PFSK-1 (cell line): Measurements from ENCODE around the gene ASB16.

Source experiments
- FOXP2 ChIP-seq: optimal IDR thresholded peaks from 2 replicates; pipeline ENCODE3; 2011; ENCODE audit warnings: borderline replicate concordance, control low read depth, inconsistent platforms; ENCODE audit not compliant: insufficient read depth; ENCODE audit errors: extremely low read length, extremely low read depth
- POLR2AphosphoS5 ChIP-seq: IDR thresholded peaks from 2 replicates; pipeline ENCODE4 v1.6.1; 2012; ENCODE audit warnings: low read depth, mild to moderate bottlenecking, control low read depth, low read length, moderate library complexity
- SIN3A ChIP-seq: IDR thresholded peaks from 2 replicates; pipeline ENCODE4 v1.6.1; 2012; ENCODE audit warnings: mild to moderate bottlenecking, low read length, moderate library complexity, borderline replicate concordance; ENCODE audit not compliant: insufficient read depth
- TAF1 ChIP-seq: IDR thresholded peaks from 2 replicates; pipeline ENCODE4 v1.6.1; 2012; ENCODE audit warnings: low read length, control low read depth, borderline replicate concordance; ENCODE audit not compliant: insufficient read depth
- TF ChIP-seq, protein P1 (sequence below), 2 experiments: IDR thresholded peaks; 2 replicates each; pipeline versions ENCODE4 v1.6.1 to v1.8.0; 2011 to 2012; ENCODE audit warnings: low read depth in 2 of 2, low read length in 2 of 2, control low read depth in 1 of 2, inconsistent platforms in 1 of 2, mild to moderate bottlenecking in 1 of 2, moderate library complexity in 1 of 2; ENCODE audit not compliant: insufficient read depth in 1 of 2

Gene ASB16

DNA sequence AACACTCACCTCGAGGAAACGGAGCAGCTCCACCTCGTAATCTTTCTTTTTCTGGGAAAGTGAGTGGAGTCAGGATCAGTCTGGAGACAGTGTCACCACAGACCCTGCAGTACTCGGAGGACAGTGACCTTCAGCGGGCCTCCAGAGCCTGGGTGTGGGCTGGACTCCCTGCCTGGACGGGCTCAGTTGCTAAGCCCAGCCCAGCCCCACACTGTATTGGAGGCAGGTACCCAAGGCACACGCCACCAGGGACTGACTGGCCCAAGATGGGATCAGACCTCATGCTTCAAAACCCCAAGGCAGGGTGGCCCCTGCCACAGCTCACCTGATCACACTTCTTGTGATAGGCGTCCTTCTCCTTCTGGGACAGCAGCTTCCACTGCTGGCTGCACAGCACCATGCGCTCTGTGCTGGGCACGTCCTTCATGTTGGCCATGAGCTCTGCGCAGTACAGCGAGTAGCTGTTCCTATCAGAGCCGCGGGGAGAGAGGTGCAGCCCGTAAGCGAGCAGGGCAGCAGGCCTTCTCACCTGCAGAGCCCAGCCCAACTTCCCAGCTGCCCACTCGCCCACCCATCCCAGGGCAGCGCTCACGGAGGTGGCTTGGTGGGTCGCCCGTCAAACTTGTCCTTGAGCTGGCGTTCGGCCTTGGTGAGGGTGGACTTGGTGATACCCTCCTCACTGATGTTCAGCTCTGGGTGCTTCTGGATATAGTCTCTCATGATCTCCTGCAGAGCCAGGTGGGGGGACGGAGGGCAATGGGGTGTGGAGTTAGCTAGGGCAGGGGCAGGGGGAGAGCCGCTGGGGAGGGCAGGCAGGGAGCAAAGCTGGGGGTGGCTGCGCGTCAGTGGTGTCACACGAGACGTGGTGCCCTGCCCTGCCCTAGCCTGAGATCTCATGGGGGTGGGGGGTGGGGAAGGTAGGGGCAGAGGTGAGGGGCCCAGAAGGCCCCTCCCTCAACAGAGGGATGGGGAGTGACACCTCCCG, 41.1 kb downstream of the ASB16 start:
- TF ChIP-seq POLR2AphosphoS5: no peak
- no peak for TF ChIP-seq TAF1
- TF ChIP-seq SIN3A: no peak
- TF ChIP-seq FOXP2: no peak
- TF ChIP-seq, protein P1, sequence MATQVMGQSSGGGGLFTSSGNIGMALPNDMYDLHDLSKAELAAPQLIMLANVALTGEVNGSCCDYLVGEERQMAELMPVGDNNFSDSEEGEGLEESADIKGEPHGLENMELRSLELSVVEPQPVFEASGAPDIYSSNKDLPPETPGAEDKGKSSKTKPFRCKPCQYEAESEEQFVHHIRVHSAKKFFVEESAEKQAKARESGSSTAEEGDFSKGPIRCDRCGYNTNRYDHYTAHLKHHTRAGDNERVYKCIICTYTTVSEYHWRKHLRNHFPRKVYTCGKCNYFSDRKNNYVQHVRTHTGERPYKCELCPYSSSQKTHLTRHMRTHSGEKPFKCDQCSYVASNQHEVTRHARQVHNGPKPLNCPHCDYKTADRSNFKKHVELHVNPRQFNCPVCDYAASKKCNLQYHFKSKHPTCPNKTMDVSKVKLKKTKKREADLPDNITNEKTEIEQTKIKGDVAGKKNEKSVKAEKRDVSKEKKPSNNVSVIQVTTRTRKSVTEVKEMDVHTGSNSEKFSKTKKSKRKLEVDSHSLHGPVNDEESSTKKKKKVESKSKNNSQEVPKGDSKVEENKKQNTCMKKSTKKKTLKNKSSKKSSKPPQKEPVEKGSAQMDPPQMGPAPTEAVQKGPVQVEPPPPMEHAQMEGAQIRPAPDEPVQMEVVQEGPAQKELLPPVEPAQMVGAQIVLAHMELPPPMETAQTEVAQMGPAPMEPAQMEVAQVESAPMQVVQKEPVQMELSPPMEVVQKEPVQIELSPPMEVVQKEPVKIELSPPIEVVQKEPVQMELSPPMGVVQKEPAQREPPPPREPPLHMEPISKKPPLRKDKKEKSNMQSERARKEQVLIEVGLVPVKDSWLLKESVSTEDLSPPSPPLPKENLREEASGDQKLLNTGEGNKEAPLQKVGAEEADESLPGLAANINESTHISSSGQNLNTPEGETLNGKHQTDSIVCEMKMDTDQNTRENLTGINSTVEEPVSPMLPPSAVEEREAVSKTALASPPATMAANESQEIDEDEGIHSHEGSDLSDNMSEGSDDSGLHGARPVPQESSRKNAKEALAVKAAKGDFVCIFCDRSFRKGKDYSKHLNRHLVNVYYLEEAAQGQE (IDR thresholded peaks at IDR 0.05; ENCODE audit: insufficient read depth in 1 of 2, low read depth in 2 of 2, low read length in 2 of 2): no peak

DNA sequence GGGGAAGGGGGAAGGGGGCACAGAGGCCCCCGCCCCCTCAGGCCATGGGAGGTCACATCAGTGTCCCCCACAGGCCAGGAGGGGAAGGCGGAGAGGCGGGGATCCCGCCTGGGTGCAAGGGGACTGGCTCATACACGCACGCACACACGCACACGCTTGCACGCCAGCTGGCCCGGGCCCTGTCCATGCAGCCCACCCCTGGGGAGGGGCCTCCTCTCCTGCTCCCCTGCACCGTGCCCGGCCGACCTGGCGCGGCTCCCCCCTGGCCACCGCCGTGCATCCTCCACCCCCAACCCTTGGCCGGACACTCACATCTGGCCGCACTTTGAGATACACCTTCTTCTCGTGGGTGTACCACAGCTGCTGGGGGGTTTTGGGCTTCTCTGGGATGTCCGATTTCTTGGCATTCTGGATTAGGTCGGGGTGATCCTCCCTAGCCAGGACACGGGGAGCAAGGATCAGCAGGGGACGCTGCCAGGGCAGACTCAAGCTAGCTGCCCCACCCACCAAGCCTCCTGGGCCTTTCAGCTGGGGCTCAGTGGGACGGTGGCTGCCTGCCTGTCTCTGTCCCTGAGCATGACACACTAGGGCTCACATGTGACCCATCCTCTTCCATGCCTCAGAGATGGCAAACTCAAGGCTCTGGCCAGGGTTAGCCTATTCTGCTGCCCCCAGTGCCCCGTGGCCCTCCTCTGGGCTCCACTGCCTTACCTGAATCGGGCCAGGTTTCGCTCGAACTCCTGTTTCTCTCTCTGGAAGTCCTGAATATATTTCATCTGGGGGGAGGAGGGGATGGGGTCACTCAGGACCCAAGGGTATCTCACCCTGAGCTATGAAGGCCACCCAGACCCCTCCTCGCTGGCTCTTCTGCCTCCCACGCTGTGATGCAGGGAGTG, 42.3 kb downstream of the ASB16 start:
- TF ChIP-seq SIN3A (no peak), TAF1 (no peak), POLR2AphosphoS5 (0 out of 2 replicates have a peak, but pooled peaks have one; percentile 15), FOXP2 (no peak)
- TF ChIP-seq, protein P1 (IDR thresholded peaks at IDR 0.05; ENCODE audit: insufficient read depth in 1 of 2, low read depth in 2 of 2, low read length in 2 of 2): no peak

DNA sequence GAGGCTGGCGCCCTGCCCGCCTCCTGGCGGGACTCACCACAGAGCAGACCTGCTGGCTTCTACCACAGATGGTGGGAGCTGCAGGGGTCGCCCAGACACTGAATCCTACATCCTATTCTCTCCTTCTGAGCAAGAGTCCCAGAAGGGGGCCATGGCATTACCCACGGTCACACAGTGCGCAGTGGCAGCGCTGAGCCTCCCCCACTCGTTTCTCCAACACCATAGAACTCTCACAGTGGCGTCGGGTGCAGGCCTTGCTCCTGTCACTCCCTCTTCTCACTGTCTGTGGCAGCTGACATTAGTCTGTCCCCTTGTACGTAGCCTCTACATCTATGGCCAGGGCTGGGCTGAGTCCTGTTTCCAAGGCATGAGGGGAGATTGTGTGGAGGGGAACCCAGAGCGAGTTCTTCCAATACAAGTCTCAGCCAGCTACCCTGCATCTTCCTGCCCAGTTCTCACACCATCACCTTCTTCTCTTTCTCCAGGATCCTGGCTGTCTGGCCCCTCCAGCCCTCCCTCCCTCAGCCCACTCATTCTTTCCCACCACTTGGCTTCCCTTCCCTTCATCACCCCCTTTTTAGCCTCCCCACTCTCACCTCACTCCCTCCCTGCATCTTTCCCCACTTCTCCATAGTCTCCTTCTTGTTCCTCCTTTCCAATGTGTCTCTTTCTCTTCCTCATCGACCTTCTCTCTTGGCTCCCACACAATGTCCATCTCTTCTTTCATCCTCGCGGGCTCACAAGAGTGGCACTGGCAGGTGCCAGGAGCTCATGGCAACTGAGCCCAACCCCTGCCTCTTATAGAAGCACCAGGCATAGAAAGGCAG, 43.1 kb downstream of the ASB16 start:
- TF ChIP-seq SIN3A (no peak), POLR2AphosphoS5 (no peak), TAF1 (no peak), FOXP2 (no peak)
- TF ChIP-seq, protein P1 (IDR thresholded peaks at IDR 0.05; ENCODE audit: insufficient read depth in 1 of 2, low read depth in 2 of 2, low read length in 2 of 2): no peak

DNA sequence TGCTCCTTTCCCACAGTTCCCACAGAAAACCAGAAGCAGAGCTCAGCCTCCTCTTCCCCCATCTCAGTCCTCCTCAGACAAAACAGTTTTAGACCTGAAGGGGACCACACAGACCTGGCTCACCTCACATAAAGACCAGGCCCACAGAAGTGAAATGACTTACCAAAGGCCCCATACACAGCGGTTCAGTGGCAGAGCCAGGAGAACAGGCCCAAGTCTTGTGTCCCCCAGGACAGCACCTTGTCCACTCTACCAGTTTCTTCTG, 43.7 kb downstream of the ASB16 start:
- TF ChIP-seq POLR2AphosphoS5 (no peak), FOXP2 (no peak), TAF1 (no peak), SIN3A (no peak)
- TF ChIP-seq, protein P1 (IDR thresholded peaks at IDR 0.05; ENCODE audit: insufficient read depth in 1 of 2, low read depth in 2 of 2, low read length in 2 of 2): no peak
